ENCODE data around the gene AJAP1.

Gene AJAP1

DNA sequence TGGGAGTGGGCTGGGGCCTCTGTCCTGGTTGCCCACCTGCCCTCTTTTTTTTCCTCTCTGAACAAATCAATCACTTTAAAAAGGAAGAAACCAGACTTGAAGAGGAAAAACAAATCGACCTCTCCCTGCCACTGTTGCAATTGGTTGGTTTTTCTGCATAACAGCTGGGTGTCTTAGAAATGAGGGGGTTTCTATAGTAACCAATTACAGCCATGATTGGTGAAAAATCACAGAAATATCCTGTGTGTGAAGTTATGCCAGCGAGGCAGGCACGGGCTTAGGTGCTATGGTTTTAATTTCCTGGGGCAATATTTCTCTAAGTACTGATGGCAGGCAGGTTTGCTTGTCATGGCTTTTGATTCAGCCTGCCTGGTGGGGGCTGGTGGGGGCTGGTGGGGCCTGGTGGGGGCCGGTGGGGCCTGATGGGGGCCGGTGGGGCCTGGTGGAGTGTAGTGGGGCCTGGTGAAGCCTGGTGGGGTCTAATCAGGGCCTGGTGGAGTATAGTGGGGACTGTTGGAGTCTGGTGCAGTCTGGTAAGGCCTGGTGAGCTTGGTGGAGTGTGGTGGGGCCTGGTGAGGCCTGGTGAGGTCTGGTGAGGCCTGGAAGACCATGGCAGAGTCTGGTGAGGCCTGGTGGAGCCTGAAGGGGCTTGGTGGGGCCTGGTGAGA lies 54.6 kb downstream of the AJAP1 start:
- no peak for DNase-seq

DNA sequence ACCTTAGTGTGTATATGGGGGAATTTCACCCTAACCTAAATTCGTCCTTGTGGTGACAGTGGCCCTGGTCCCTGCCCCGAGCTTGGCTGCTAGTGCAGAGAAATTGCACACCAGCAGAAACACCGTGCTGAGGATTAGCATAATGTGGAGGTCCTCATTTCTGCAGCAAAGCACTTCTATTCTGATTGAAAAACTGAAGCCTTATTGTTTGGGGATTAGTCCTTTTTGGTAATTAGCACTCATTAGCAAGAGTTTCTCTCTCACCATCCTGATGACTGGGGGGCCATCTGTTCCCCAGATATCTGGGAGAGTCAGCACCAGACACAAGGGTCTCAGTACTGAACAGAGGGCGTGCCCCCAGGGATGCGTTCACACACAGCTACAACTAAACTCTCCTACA lies 55.2 kb downstream of the AJAP1 start:
- DNase-seq, result no peak

DNA sequence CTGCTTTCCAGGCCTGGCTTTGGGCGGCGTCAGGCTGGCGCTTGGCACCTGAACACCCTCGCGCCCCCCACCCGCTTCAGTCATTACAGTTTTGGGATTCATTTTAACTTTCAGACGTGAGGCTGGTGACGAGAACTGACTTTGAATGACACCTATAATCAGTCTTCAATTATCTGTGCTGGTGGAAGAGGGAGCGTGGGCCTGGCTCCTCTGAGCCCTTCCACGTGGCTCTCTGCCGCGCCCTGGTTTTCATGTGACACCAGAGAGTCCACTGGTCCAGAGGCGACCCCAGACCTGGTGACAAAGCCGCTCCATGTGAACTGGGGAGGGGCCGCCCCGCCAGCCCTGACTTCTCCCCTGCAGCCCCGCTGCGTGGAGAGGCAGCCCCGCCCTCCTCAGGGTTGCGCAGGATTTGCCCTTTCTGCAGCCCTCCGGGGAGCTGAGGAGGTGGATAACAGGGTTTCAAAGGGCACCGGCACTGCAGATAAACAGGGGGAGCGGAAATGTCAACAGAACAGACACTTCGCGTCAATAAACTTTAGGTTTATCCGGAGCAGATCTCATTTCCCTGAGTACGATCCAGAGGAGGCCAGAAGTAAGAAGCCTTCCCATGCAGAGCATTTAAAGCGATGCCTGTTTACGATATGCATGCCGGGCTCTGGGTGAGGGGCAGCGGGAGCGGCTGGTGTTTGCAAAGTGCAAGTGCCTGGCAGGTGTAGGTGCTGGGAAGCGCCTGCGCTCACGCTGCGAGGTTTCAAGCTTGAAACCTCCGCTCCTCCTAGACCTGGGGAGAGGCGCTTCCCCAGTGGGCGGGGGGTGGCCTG lies 56.4 kb downstream of the AJAP1 start:
- no peak for DNase-seq

DNA sequence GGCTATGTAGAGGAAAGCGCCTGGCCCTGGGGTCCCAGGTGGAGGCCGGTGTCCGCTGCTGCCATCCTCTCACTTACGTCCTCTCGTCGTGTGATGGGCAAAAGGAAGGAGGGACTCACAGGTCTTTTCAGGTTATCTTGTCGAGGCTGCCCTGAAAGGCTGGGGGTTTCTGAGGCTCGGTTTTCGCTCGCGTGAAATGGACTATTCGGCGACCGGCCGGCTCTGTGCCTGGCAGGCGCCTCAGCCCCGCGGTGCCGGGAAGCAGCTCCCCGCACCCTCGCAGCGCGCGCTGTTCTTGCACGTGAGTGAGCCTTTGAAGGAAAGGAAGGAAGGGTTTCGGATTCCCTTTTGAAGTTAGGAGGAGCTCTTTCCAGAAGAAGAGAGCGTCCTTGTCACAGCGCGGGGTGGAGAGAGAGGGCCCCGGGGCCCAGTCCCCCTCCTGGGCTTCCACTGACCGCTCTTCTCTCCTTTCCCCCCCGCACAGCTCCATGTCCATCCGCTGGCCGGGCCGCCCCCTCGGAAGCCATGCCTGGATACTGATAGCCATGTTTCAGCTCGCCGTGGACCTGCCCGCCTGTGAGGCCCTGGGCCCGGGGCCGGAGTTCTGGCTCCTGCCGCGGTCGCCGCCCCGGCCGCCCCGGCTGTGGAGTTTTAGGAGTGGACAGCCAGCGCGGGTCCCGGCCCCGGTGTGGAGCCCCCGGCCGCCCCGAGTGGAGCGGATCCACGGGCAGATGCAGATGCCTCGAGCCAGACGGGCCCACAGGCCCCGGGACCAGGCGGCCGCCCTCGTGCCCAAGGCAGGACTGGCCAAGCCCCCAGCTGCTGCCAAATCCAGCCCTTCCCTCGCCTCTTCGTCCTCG lies 57.2 kb downstream of the AJAP1 start:
- no peak for DNase-seq

DNA sequence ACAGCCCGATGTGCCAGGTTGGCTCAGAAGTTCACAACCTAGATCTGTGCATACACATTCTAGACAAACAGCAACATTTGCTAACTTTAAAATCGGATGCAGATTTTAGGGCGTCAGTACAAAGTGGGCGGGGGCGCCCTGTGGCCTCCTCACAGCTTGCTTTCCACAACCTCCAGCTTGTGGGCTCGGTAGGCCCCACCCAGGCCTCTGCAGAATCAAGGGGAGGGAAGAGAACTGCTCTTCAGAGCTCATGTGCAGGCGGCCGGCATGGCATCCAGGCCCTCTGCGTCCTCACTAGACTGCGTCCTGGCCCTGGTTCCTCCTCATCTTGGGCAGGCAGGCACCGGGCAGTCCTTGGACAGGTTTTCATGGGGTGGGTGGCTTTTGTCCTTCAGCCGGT lies 59.3 kb downstream of the AJAP1 start:
- no peak for DNase-seq

DNA sequence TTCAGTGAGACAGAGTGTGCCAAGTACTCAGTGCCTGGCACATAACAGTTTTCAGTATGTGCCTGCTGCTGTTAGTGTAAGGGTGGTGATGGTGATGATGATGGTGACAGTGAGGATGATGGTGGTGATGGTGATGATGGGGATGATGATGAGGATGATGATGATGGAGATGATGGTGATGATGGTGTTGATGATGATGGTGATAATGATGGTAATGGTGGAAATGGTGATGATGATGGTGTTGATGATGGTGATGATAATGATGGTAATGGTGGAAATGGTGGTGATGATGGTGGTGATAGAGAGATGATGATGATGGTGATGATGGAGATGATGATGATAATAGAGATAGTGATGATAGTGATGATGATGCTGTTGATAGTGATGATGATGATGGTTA lies 62.0 kb downstream of the AJAP1 start:
- DNase-seq, result no peak

DNA sequence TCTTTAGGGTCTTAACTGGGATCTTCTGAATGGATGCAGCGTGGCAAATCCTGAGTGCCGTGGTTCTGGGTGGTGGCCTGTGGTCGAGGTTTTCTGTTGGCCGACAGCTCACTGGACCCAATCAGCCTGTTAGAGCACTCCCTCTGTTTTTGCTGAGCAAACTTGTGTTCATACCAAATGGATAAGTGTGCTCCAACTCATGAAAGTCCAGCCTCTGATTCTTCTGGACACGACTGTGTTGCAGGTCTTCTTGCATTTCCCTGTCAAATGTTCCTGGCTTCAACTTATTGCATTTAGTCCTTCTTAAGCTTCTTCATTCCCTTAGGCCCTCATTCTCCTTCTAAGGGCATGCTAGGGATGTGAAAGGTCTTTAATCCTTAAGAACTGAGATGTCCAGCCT lies 63.7 kb downstream of the AJAP1 start:
- DNase-seq, result no peak

DNA sequence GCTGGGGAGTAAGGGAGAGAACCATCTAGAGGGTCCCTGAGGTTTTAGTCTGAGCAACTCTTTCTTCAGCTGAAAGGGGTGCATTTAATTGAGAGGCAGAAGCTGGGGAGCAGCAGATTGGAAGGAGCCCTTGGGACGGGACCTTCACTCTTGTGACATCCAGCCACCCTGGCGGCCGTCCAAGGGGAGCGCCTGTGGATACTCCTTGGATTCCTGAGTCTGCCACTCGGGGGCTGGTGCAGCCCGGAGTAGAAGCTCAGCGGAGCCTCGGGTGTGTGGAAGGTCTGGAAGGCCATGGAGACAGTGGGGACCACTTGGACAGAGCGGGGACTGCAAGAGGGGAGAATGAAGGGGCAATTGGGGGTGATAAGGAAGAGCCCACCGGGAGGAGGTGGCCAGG lies 68.7 kb downstream of the AJAP1 start:
- DNase-seq, result no peak

DNA sequence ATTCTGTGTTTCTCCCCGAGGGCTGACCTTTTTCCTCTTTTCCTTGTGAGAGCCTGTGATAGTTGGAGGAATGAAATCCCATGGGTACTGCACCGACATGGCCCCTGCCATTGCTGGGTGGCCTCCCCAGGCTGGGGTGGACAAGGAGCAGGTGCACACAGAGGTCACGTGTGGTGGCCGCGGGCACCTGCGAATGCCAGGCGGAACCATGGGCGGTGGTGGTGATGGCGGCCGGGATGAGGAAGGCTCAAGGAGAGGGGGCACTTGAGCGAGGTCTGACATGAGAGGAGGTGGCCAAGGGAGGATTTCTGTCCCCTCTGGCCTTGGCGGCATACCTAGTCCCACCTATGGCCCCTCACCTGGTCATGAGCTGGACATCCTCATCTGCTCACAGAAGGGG lies 69.6 kb downstream of the AJAP1 start:
- no peak for DNase-seq

DNA sequence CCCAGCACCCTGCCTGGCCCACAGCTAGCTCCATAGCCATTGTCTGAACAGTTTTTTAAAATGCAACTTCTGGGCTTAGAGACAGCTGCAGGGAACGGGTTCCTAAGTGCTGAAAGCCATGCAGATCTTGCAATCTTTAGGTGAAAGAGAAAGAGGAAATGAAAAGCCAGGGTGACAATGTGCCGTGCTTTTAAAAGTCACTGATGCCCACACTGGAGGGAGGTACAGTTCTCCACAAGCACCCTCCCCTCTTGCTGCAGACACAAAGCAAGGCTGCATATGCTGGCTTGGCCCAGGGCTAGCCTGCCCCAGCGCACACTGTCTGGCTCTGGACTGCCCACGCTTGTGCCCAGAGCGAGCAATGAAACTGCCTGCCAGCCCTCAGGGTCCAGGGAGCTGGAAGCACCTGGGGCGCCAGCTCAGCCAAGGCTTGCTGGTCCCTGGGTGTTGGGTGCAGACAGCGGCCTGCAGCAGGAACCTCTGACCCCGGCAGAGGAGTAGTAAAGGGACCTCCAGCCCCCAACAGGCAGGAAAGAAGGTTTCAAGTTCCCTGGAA lies 70.4 kb downstream of the AJAP1 start:
- DNase-seq, result no peak

DNA sequence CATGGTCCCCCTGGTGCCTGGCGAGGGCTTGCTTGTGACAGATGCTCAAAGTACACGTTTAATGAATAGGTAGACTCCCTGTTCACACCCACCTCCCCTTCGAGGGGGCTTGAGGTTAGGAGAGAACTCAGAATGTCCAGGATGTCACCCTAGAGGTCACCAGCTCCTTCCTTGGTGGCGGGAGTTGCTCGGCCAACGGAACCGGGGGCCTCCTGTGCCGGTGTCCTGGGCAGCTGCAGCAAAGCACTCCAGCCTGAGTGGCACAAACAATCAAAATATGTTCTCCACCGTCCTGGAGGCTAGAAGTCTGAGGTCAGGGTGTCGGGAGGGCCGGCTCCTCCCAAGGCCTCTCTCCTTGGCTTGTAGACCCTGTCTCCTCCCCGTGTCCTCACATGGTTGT lies 71.0 kb downstream of the AJAP1 start:
- DNase-seq, result no peak

DNA sequence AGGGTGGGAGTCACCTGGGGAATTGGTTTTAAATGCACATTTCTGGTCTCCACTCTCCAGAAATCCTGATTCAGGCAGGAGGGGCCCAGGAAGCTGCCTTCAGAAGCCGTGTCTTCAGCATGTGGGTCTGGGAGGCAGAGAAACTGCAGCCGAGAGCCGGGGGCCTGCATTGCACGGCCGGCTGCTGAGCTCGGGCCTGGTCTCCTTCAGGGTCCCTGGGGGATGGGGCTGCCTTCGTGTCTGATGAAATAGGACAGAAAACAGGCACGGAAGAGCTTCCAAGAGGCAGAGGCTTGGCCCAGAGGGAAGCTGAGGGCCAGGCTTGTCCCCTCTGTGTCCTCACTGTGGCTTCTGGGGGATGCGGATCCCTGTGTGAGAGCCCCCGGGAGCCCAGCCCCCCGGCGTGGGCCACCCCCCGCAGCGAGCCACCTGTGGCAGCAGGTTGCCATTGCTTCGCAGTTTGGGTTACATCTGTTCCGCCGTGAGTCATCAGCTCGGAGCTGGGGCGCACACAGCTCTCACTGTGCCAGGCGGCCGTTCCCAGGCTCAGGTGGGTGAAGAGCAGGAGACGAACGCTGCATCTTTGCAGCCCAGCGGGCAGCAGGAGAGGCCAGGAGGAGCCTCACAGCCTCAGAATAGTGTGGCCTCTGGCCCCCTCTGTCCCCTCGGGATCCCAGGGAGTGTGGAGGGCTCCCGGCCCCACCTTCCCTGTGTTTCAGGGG lies 72.4 kb downstream of the AJAP1 start:
- no peak for DNase-seq

DNA sequence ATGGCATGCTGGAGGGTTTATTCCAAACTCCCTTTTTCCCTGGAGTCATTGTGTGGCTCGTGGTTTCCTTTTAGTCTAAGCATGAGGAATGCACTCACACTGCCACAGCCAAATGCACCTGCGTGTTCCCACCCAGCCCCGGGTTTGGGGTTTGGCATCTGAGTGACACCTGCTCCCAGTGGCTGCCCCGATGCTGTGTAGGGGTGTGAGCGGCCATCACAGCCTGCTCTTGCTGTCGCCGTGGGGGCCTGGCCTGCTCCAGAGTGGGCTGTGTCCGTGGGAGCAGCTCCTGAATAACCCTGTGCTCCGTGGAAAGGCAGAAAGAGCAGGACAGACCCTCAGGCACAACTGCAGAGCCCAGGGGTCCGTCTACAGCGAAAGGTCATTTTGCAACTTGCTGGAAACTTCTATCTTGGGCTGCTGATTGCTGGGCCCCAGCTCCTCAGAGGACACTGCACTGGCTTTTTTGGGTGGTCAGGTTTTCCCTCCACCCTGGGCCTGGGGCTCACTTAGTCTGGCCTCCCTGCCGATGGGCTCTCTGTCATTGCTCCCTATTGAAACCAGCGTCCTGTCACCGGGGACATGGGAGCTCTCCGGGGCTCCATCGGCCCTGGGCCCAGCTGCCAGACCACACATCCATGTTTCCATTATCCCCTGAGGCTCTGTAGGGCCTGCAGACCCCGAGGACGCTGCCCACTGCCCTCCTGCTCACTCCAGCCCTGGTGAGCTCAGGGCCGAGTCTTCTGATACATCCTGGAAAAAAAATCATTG lies 74.1 kb downstream of the AJAP1 start:
- no peak for DNase-seq

DNA sequence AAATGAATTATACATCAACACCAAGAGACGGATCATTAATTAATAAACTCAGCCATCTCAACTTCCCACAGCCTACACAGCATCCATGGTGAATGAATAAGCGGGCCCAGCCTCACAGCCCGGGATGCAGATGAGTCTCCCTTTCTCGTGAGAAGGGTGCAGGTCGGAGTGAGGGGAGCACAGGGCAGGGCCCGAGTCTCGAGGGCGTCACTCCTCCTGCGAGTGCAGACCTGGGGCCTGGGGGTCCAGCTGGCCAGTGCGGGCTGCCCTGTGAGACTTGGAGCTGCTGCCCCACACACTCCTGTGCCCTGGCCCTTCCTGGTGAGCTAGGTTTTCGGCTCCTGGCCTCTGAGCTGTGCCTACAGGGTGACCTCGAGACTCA lies 74.7 kb downstream of the AJAP1 start:
- DNase-seq, result no peak

DNA sequence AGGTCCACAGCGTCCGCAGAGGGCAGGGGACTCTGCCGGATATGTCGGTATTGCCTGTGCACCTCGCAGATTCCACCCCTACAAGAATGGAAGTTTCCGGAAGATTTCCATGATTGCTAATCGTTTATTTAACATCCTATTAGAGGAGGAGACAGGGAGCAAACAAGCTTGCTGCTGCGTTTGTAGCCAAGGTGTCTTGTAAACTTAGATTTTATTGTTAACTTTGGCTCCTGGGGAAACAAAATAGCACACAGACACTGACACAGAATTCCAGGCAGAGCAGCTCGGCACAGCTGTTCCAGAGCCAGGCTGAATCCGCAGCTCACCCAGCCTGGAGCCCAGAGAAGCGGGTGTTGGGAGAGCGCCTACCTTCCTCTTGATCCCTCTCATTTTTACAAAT lies 75.7 kb downstream of the AJAP1 start:
- DNase-seq, result no peak

DNA sequence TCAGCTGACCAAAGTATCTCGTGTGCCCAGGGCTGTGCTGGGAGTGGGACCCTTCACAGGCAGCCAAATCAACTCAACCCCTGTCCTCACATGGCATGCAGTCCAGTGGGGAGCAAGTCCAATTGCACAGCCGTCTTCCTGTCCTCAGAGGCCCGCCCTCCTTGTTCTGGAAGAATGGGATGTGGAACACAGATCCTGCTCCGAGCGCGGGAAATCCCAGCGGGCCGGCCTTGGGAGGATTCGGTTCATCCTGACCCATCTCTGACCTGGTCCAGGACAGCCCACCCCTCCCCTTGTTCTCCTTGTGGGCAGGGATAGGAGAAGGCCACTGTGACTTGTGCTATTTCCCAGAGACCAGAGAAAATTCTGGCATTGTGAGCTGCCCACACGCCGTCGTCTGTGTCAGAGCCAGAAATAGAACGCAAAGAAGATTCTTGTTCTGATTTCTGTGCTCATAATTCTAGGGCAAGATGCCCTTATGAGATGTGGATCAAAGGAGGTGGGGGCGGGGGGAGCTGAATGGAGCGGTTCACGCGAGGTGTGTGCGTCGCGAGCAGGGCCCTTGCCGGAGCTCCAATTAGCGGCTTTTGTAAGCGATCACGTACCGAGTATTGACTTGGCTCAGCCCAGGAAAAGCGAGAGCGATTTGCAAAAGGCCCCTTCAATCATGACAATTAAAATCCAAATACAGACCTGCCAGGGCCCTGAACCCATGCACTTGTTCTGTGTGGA lies 79.2 kb downstream of the AJAP1 start:
- no peak for DNase-seq

DNA sequence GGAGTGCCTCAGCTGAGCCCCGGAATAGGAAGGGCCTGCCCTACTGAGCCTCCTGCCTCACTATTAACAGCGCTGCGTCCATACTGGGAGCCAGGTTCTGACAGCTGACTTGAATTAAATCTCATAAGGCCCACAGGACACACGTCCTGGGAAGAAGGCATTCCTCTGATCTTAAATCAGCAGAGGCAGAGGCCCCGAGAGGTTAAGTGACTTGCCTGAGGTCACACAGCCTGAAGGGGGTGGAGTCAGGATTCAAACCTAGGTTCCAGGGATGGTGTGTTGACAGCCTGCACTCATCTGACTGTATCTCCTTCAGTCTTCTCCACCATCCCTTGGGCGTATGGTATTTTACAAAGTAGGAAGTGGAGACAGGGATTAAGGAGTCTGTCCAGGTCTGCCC lies 79.8 kb downstream of the AJAP1 start:
- no peak for DNase-seq

DNA sequence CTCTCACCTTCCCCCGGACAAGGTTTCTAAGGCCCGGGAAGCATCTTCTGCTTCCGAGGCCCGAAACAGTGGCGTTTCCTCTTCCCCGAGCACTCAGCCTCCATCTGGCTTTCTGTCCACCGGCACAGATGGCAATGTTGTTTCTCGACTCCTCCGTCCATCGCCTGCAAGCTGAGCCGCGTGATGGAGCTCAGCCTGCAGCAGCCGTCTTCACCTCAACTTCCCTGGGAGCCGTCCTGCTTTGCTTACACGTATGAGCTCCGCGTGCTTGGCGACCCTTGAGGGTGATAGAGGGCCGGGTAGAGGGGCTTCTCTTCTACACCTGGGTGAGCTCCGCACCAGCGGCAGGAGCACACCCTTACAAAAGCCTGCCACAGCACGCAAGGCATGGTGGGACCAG lies 80.4 kb downstream of the AJAP1 start:
- no peak for DNase-seq

DNA sequence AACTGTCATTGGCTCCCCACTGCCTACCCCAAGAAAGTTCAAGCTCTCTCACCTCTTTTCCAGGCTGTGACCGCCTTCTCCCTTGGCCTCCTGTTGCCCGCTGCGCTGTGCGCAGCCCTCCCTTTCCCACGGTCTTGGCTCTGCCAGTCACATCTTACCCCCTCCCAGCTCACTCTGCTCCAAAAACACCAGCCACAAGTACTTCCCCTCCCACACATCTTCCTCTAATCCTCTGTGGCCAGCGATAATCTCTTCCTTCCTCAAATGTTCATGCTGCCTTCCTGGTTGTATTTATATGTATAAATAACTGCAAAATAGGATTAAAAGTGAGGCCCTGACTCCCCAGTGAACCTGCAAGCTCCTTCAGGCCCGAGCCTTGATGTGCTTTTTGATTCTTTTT lies 81.8 kb downstream of the AJAP1 start:
- no peak for DNase-seq

DNA sequence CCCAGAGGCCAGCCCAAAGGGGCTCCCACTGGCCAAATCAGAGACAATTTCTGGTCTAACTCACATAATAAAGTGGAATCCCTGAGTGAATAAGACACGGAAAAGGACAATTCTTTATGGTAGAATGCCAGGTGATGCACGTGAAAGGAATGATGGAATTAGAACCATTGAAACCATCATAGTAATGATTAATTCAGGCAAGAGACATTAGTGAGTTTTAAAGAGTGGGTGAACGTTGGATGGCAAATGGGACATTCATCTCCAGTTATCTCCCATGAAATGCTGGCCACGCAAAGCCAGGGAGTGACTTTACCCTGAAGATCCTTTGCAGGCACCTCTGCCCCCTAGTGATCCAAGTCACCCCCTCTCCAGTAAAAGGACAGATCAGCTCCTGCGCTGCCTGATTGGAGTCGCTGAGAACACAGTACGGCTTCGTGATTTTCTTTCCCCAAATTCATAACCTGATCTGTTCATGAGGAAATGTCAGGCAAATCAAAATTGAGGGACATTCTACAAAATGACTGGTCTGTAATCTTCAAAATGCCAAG lies 87.5 kb downstream of the AJAP1 start:
- DNase-seq, result no peak
